GM23248 (cell line): ENCODE data around the gene C20orf144.

Source experiments
- EZH2 ChIP-seq: fragments of 200-600 bp; sonication (generic); IDR thresholded peaks from 2 replicates; pipeline ENCODE4 v1.6.1; 2018; ENCODE audit warnings: antibody characterized with exemption, mild to moderate bottlenecking; ENCODE audit not compliant: insufficient read depth, poor library complexity, severe bottlenecking
- EZH2phosphoT487 ChIP-seq: fragments of 200-600 bp; sonication (generic); IDR thresholded peaks from 2 replicates; pipeline ENCODE4 v1.6.1; 2018; ENCODE audit warnings: antibody characterized with exemption, moderate library complexity, mild to moderate bottlenecking, low read depth; ENCODE audit not compliant: insufficient read depth

DNA sequence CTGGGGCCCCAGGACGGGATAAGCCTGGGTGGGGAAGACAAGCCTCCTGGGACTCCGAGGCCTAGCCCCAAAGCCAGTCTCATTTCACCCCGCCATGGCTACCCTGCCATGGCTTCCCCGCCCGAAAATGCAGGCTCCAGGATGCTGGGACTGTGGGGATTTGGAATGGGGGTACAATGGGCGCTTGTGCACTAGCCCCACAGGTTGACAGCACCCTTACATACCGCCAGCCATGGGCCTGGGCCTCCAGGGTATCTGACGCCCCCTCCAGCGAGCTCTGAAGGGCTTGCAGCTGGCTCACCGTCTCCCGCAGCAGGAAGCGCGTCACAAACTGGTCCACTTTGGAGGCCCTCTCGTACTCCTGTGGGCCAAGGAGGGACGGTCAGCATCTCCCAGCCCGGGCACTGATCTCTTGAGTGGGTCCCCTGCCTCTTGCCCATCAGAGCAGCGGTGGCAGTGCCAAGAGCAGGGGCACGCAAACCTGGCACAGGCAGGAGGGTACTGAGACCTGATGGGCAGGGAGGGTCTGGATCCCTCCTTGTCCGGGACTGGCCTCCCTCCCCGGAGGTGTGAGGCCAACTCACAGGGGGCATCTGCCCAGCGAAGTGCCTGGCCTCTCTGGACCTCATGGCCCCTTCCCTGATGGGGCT lies 2.0 kb upstream of the C20orf144 start:
- TF ChIP-seq EZH2phosphoT487 (no peak), EZH2 (no peak)
